ENCODE measurements around the gene ZNF407. TPM values are rescaled to one million over a fixed set of nuclear protein-coding genes. Genes with fewer than 3 reads are reported as not detected.

The ZNF407 gene
- total and polyA plus RNA-seq, 9 donors, result 5.3 to 22.3 (median 18.7) TPM

- Histone ChIP-seq H3K27ac (no peak overlapping the region), H3K4me1 (ENCODE audit: insufficient read depth) (no peaks in the 10 kb centered on the region), H3K27me3 (no peaks in the 10 kb centered on the region), H3K36me3 (no peaks in the 10 kb centered on the region), H3K9me3 (no peaks in the 10 kb centered on the region), H3K4me3 (no peak overlapping the region)
- TF ChIP-seq POLR2A (IDR thresholded peaks at IDR 0.05) (no peak), EP300 (IDR thresholded peaks at IDR 0.05) (no peak), CTCF (IDR thresholded peaks at IDR 0.05) (no peak)
- WGBS, 3 donors, result 97% methylated on average over 21 of the region's 21 CpGs
- intact Hi-C loops (cut with DNase I), result no loop called here
- no peak for DNase-seq
These were observed 462.5 kb downstream of the ZNF407 start for GRCh38 chr18:75060185-75060584.

- Histone ChIP-seq H3K36me3 (no peaks in the 10 kb centered on the region), H3K9me3 (no peaks in the 10 kb centered on the region), H3K4me1 (ENCODE audit: insufficient read depth) (no peaks in the 10 kb centered on the region), H3K27me3 (no peaks in the 10 kb centered on the region), H3K4me3 (no peak overlapping the region), H3K27ac (no peak overlapping the region)
- TF ChIP-seq POLR2A (IDR thresholded peaks at IDR 0.05) (no peak), CTCF (IDR thresholded peaks at IDR 0.05) (no peak), EP300 (IDR thresholded peaks at IDR 0.05) (no peak)
- intact Hi-C loops (cut with DNase I), result no loop called here
- WGBS, 3 donors, result 93 to 96% (median 94%) methylated on average over 16 of the region's 16 CpGs
- DNase-seq, result no peak
These were observed 464.7 kb downstream of the ZNF407 start for GRCh38 chr18:75062297-75062886.

GRCh38 chr18:75063196-75063595 is 465.5 kb downstream of the ZNF407 start:
- H3K9me3 ChIP-seq, result no peaks in the 10 kb centered on the region
- H3K27me3 ChIP-seq, result no peaks in the 10 kb centered on the region
- no peaks in the 10 kb centered on the region for H3K36me3 ChIP-seq
- no peak overlapping the region for H3K27ac ChIP-seq
- TF ChIP-seq CTCF (IDR thresholded peaks at IDR 0.05) (no peak), EP300 (IDR thresholded peaks at IDR 0.05) (no peak), POLR2A (IDR thresholded peaks at IDR 0.05) (no peak)
- no peaks in the 10 kb centered on the region for H3K4me1 ChIP-seq (ENCODE audit: insufficient read depth)
- intact Hi-C loops (cut with DNase I), result no loop called here
- DNase-seq, result no peak
- WGBS, 3 donors, result 94 to 95% (median 94%) methylated on average over 13 to 27 of the region's 27 CpGs
- H3K4me3 ChIP-seq, result no peak overlapping the region

- no peaks in the 10 kb centered on the region for H3K27me3 ChIP-seq
- WGBS, 3 donors, result 93 to 95% (median 94%) methylated on average over 49 to 53 of the region's 53 CpGs
- no peak for DNase-seq
- H3K36me3 ChIP-seq, result no peaks in the 10 kb centered on the region
- H3K4me1 ChIP-seq (ENCODE audit: insufficient read depth), result no peaks in the 10 kb centered on the region
- no peak overlapping the region for H3K4me3 ChIP-seq
- no peak for TF ChIP-seq POLR2A (IDR thresholded peaks at IDR 0.05)
- TF ChIP-seq EP300 (IDR thresholded peaks at IDR 0.05), result no peak
- TF ChIP-seq CTCF (IDR thresholded peaks at IDR 0.05), result no peak
- H3K9me3 ChIP-seq, result no peaks in the 10 kb centered on the region
- no peak overlapping the region for H3K27ac ChIP-seq
- intact Hi-C loops (cut with DNase I), result no loop called here
These were observed 466.2 kb downstream of the ZNF407 start for GRCh38 chr18:75063615-75064512.
